ENCODE results near the gene CDC123.
"Not testable (repeated sequence)": the region's sequence is repeated elsewhere in the genome, so short reads cannot be mapped to it uniquely, and the experiment has no call there.

The CDC123 gene

DNA sequence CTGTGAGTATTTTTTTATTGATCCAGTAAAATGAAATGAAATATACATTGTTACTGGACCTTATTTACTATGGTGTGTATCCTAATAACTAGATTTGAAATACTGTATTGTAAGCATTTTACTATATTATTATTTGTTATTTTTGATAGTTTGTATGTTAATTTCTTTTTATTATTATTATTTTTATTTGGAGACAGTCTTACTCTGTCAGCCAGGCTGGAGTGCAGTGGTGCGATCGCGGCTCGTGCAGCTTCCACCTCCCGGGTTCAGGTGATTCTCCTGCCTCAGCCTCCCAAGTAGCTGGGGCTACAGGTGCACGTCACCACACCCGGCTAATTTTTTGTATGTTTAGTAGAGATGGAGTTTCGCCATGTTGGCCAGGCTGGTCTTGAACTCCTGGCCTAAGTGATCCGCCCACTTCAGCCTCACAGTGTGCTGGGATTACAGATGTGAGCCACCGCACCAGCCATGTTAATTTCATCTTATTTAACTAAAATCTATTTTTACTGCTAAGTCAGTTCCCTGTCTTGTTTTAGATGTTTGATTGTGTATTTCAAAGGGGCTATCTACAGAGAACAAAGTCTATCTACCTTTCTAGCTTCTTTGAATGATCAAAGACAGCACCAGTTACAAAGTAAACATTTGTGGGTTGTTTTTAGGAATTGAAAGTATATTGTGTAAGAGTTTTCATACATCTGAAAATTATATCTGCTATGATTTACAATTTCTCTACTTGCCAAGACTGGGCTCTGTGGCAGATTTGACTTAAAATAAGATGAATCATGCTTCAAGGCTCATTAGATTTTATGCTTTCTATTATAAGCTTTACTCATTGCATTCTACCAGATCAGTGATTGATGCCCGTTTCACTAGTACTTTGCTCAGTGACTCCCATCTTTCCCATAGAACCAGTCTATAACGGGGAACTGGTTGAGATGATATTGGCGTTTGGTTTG lies 41.6 kb downstream of the CDC123 start:
- DNase-seq, result no peak

DNA sequence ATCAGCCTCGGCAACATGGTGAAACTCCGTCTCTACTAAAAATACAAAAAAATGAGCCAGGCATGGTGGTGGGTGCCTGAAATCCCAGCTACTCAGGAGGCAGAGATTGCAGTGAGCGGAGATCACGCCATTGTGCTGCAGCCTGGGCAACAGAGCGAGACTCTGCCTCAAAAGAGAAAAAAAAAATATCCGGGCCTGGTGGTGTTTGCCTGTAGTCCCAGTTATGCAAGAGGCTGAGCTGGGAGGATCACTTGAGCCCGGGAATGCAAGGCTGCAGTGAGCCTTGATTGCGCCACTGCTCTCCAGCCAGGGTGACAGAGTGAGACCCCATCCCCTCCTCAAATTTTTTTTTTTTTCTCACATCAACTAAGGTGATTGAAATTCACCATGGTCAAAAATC lies 42.8 kb downstream of the CDC123 start:
- no peak for DNase-seq

DNA sequence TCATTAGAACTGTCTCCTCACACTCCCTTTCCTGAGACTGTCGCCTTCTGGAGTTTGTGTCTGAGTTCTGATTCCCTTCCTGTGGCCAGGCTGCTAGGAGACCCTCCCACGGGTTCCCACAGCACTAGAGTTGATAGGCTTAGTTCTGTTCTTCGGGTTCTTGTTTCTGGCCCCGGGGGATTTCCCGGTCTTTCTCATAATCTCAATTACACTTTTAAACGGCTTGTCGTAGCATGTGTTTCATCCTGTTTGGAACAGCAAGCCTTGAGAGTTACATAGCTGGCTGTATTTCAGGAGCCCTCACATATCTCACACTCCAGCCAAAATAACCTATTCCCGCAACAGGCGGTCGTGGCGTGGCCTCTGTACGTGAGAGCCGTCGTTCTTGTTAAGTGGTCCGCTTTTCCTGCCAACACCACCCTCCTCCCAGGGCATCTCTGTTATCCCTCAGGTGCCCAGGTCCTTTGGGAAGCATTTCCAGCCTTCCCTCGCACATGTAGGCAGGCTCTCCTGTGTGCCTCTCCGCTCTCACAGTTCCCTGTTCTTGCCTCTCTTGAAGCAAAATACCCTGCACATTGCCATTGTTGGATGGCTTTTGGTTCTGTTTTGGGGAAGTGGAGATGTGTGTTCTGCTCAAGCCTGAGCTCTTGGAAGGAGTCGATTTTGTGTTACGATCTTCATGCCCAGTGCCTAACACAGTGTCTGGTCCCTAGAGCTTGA lies 46.0 kb downstream of the CDC123 start:
- no peak for DNase-seq

DNA sequence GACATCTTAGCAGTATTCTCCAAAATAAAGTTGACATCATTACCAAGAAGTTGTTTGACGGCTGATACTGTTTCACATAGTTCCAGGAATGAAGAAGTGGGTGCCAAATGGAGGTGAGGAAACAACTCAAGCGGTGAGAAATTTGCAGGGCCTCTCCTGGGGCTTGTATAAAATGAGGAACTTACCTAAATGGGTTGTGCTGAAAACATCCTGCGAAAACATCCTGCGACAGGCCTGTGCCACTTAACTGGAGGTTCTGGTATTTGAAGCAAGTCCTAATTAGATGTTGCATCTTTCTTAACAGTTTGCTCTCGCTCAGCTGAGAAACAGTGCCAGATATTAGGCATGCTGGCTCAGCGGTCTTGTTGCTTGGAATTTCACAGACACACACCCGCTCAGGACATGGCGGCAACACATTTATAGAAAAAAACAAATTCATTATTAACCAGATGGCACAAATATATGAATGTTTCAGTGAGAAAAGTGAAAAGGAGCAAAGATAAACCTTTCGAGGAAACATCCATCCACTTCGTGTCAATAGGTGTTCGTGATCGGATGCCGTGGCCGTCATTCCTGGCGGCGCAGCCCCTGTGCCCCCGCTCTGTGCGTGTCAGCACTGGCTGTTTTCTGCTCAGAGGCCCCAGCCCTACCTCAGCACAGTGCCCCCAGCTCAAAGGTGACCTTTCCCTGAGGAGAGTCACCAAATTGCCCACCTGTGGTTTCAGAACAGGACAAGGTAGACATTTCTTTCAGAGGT lies 48.1 kb downstream of the CDC123 start:
- DNase-seq, result no peak

DNA sequence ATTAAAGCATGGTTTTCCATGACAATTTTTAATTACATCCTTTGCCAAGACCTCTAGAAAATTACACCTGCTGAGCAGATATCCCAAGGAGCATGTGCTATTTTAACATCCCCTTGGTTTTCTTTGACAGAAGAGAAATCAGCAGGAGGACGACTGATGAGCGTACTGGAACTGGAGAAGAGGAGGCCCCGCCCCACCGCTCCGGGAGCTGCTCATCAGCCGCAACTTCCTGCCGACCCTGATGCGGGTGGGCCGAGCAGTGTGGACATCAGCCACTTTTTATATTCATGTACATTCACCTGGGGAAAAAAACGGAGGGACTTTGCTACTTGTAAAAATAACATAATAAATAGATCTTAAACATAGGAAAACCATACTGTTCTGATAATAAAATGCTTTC lies 54.2 kb downstream of the CDC123 start:
- no peak for DNase-seq

DNA sequence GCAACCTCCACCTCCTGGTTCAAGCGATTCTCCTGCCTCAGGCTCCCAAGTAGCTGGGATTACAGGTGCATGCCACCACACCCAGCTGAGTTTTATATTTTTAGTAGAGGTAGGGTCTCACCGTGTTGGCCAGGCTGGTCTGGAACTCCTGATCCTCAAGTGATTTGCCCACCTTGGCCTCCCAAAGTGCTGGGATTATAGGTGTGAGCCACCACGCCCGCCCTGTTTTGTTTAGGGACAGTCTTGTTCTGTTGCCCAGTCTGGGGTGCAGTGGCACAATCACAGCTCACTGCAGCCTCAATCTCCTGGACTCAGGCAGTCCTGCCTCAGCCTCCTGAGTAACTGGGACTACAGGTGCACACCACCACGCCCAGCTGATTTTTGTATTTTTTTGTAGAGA lies 54.7 kb downstream of the CDC123 start:
- not testable (repeated sequence) for DNase-seq

DNA sequence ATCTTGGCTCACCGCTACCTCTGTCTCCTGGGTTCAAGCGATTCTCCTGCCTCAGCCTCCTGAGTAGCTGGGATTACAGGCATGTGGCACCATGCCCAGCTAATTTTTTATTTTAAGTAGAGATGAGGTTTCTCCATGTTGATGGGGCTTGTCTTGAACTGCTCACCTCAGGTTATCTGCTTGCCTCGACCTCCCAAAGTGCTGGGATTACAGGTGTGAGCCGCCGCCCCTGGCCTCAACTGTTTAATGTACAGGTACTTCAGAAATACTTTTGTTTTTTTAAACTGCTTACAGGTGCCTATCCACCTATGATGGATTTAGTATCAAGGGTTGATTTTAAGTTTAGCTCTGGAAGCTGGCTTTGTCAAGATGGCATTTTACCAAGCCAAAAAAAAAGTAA lies 55.6 kb downstream of the CDC123 start:
- DNase-seq, result no peak

DNA sequence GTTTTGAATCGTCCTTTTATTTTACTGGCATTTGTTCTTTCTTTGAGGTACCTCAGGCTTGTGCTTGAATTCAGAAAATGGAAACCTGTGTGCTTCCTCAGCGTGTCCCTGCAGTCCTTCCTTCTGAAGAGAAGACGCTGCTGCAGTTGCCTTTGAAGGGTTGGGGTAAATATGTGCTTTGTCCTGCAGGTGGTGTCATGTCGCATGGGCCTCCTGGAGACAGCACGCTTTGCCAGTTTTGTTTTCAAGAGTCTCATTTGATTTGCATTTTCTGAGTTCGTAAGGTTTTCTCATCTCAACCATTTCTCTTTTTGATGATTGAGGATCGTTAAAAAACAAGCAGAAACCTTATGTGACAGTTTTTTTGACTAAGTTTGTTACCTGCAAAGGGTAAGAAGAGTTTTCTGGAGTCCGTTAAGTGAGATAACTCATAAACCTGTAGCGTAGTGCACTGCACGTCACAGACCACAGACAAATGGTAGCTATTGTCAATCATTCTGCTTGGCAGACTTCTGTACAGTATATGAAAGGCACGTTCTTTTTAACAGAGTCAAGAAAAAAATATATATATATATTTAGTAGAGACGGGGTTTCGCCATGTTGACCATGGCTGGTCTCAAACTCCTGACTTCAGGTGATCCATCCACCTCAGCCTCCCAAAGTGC lies 57.0 kb downstream of the CDC123 start:
- peak; percentile 2 for DNase-seq

DNA sequence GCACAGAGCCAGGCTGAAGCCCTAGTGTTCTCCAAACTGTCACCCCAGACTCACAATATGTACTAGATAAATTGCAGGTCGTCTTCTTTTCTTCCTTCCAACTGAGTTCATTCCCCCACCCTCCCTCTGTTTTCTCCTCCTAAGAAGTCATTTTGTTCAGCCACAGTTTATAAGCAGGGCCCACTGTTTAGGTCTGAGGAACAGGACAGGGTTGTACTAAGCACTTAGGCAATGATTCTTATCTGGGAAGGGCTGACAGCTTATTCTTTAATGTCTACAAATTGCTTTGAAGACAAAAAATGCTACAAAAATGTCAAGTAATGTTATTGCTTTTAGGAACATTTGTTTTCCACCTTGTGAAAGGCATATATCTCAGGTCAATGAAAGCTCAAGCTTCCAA lies 59.1 kb downstream of the CDC123 start:
- DNase-seq, result no peak

DNA sequence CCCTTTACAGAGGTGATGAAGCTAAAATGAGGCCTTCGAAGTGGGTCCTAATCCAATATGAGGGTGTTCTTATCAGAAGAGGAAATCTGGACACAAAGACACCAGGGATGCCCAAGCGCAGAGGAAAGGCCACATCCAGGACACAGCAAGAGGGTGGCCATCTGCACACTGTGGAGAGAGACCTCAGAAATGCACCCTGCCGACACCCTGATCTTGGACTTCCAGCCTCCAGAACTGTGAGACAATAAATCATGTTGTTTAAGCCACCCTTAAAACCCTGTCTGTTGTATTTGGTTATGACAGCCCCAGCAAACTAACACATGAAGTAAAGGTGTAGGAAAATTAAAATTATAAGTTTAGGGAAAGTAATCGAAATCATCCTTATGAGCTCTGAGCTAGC lies 64.0 kb downstream of the CDC123 start:
- no peak for DNase-seq

DNA sequence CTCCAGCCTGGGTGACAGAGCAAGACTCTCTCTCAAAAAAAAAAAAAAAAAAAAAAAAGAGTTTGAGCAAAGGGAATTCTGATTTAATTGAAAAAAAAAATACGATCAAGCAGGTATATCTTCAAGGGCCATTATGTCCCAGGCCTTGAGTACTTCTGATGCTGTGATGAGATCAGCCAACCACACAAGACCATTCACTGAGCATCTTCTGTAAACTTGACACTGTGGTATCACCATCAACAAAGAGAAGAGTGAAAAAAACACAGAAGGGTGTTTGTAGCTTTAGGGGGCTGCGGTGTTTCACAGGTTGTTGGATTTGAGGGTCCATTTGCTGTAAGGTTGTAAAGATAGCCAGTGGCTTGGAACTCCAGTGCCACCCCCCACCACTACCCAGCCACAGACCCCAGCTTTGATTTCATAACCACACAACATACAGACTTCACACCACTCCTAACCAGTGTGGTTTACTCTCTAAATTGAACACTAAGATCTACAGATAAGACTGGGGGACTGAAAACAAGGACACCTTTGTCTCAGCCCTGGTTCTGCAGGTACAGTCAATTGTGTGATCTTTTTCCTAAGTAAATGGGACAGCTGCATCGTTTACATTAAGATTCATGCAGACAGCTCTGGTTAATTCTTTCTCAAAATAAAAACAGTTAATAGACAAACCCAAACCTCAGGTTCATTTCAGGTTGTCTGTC lies 66.4 kb downstream of the CDC123 start:
- no peak for DNase-seq

DNA sequence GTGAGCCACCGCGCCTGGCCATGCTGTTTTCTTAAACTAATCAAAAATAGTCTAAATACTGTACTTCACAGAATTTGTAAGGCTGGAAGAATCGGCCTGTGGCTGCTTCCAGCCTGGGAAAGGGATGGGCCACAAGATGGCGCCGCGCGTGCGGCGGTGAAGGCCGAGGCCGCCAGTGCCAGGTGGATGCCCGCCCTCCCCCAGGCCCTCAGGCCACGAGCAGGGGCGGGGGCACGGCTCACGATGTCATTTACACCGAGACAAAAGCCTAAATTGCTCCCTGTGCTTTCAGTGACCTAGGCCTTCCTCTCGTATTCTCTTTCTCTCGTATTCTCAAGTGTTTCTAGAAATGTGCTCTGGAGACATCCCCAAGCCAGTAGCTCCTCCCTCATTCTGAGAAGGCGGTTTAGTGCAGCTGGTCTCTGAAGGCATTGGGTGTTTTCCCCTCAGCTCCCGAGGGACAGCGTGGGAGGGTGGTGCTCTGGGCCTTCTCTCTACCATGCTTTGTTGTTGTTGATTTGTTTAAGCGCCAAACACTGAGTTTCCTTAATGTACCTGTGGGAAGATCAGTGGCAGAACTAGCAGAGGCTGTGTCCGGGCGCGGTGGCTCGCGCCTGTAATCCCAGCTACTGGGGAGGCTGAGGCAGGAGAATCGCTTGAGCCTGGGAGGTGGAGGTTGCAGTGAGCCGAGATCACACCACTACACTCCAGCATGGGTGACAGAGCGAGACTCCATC lies 68.4 kb downstream of the CDC123 start:
- peak; percentile 74 for DNase-seq

DNA sequence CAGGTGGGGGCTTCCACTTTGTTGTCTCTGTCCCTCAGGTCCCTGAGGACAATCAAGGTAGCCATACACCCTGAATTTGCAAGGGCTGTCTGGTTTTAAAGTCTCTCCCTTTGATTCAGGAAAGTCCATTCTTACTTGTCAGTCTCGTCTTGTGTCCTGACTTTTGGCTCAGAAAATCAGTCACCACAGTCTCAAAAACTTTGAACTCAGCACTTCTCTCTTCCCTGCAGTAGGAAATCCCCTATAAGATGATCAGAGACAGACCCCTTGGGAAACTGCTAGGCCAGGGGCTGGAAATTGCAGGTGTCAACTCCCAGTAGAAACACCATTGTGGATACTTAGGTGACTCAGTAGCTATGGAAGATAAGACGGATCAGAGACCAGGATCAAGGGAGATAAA lies 73.1 kb downstream of the CDC123 start:
- no peak for DNase-seq

DNA sequence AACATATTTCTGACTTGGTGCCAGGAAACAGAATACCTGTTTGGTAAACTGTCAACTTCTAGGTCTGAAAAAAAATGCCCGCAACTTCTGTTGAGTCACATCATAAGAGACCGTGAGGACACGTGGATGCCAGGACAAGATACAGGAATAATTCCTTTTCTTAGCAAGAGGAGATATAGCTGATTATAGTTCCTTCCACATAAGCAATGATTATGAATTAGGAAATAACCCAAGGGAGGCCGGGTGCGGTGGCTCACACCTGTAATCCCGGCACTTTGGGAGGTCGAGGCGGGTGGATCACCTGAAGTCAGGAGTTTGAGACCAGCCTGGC lies 75.2 kb downstream of the CDC123 start:
- no peak for DNase-seq

DNA sequence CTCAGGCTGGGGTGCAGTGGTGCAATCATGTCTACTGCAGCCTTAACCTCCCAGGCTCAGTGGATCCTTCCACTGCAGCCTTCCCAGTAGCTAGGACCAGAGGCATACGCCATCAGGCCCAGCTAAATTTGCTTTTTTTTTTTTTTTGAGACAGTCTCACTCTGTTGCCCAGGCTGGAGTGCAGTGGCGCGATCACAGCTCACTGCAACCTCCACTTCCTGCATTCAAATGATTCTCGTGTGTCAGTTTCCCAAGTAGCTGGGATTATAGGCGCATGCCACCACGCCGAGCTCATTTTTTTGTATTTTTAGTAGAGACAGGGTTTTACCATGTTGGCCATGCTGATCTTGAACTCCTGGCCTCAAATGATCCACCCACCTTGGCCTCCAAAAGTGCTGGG lies 81.9 kb downstream of the CDC123 start:
- not testable (repeated sequence) for DNase-seq

DNA sequence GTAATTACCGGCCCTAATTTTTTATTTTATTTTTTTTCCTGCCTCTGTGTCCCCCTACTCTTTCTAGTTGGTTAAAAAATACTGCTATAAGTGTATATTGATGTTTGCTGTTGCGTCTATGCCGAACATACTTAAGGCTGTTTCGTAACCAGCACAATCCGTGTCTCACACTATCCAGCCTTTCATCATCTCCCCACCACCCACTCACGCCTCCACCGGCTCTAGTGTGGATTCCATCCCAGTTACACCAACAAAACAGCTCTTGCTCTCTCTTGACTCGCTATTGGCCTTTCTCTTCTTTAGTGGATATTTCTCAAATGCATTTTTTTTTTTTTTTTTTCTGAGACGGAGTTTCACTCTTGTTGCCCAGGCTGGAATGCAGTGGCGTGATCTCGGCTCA lies 83.3 kb downstream of the CDC123 start:
- DNase-seq, result no peak

DNA sequence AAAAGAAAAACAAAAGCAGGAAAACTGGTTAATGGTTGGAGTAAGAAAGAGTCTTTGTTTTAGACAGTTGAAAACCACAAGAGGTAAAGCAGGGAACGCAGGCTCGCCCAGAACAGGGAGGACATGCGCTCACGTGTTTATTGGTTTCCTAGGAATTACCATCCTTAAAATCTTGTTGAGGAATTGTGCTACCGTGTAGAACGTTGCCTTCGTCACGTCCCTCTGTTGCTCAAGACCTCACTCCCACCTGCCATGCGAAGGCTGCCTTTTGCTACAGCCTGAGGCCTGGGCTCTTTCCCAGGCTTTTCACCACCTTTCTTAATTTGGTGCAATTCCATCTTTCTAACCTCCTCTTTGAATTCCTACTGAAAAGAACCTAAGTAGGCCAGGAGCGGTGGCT lies 91.8 kb downstream of the CDC123 start:
- DNase-seq, result no peak

DNA sequence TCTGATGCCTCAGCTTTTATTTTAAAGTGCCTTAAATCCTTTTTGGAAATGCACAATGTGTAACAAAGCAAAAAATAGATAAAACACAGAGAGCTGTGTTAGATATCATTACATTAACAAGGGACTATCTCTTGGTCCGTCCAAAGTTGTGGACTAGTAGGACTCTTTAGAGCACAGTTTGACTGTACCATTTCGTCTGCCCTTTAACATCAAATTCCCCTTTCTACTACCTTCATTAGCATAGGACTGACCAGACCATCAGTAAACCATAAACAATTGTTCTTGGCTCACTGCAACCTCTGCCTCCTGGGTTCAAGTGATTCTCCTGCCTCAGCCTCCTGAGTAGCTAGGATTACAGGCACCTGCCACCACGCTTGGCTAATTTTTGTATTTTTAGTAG lies 101.8 kb downstream of the CDC123 start:
- not testable (repeated sequence) for DNase-seq

DNA sequence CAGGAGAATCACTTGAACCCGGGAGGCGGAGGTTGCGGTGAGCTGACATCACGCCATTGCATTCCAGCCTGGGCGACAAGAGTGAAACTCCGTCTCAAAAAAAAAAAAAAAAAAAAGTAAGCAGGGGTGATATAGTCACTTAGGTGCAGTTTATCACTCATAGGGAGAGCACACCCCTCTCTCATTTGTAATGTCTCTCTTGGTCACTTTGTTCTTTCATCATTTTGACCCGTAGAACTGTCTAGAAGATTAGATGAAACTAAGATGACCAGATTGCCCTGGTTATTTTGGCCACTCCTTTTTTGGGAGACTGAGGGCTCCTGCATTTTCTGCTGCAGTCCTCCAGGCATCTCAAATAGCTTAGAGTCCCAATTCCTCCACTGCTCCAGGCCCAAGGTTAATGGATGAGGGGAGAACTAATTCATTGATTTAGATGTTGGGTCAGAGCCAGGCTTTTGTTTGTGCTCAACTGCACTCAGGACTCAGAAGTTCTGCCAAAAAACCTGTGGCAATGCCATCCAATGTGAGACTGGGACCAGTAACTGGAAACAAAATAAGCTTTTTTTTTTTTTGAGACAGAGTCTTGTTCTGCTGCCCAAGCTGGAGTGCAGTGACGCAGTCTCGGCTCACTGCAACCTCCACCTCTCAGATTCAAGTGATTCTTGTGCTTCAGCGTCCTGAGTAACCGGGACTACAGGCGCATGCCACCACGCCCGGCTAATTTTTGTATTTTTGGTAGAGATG lies 103.4 kb downstream of the CDC123 start:
- no peak for DNase-seq

Data from NCI-H510A (cell line).